Fibroblast of mammary gland (primary cell): ENCODE measurements around the gene CHD6.
A peak's percentile ranks its signal among the peaks of the same experiment; 100 is the strongest.

Experiments
- DNase-seq: peaks from one replicate; pipeline ENCODE4 v3.0.0-alpha.2; 2010; ENCODE audit warnings: low read depth
- H3K4me3 ChIP-seq: 2 replicates; pipeline ENCODE4 v1.5.1; 2011; ENCODE audit warnings: low read depth, mild to moderate bottlenecking, low read length, moderate library complexity; ENCODE audit not compliant: control insufficient read depth
- TF ChIP-seq, protein P1 (sequence below): conservative IDR thresholded peaks from 2 replicates; pipeline ENCODE4 v1.5.1; 2011; ENCODE audit warnings: low read depth, low read length, inconsistent platforms; ENCODE audit not compliant: control insufficient read depth, insufficient read depth

The CHD6 gene

DNA sequence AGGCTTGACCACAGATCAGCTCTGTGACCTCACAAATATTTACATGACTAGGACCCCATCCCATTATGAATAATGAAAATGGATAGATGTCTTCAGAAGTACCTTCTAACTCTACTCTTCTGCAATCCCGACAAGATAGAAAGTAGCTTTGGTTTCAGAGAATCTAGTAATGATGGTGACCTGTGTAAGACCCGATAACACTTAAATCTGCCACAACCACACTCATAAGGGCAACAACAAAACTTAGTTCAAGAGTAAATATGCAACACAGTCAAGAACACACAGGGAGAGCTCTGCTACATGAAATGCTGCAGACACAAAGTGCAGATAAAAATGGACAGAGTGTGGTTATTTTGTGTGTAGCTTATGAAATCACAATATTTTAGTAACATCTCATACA lies 9.6 kb downstream of the CHD6 start:
- DNase-seq, result no peak
- TF ChIP-seq, protein P1, sequence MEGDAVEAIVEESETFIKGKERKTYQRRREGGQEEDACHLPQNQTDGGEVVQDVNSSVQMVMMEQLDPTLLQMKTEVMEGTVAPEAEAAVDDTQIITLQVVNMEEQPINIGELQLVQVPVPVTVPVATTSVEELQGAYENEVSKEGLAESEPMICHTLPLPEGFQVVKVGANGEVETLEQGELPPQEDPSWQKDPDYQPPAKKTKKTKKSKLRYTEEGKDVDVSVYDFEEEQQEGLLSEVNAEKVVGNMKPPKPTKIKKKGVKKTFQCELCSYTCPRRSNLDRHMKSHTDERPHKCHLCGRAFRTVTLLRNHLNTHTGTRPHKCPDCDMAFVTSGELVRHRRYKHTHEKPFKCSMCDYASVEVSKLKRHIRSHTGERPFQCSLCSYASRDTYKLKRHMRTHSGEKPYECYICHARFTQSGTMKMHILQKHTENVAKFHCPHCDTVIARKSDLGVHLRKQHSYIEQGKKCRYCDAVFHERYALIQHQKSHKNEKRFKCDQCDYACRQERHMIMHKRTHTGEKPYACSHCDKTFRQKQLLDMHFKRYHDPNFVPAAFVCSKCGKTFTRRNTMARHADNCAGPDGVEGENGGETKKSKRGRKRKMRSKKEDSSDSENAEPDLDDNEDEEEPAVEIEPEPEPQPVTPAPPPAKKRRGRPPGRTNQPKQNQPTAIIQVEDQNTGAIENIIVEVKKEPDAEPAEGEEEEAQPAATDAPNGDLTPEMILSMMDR, result no peak

DNA sequence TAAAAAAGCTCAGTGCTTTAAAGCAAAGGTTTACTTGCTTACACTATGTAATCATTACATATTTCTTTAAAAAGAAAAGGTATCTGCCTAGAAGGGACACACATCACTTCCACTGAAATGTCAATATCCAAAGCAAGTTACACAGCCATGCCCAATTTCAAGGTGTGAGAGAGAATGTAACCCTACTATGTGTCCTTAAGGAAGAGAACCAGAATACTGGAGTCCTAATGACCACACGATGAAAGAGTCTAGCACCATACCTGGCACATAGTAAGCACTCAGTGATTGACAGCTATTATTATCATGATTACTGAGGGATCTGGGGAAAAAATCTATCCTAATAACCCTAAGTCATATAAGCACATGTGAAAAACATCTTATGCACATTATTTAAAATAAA lies 10.4 kb downstream of the CHD6 start:
- TF ChIP-seq, protein P1, result no peak
- no peak for DNase-seq
- no peak overlapping the region for H3K4me3 ChIP-seq

More for the DNA sequence above, 9.6 kb downstream of the CHD6 start:
- no peak overlapping the region for H3K4me3 ChIP-seq

DNA sequence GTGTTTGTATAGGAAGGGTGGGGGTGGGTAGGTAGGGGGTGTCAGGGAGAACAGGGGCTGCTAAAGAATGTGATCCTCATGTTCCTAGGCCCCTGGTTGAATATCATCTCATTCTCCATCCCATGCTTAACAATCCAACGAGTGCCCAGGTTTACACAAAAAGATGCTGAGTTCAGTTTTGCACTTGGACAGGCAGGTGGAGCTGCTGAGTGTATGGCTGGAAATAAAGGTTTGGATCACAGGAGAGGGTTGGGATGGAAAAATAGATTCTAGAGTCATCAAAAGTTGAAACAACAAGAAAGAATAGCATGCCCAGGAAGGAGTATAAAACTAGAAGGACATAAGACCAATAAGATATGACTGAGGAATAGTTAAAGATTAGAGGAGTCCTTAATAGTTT lies 14.2 kb downstream of the CHD6 start:
- DNase-seq, result no peak
- no peak overlapping the region for H3K4me3 ChIP-seq
- TF ChIP-seq, protein P1, result peak; percentile 16

DNA sequence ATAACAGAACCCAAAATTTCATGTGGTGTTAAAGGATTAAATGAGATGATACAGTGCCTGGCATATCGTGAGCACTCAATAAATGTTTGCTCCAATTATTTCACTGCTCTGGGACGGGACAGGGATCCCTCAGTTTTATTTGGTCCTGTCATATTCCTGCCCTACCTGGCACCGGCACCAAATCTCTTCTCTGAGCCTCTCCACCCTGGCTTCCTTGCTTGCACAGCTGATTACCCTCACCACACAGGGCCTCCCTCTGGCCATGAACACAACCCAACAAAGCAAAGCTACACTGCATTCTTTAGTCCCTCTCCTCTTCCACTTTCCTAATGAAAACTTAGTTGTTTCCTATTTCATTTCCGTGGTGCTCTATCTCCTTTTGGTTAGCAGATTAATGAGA lies 16.4 kb downstream of the CHD6 start:
- no peak for DNase-seq
- TF ChIP-seq, protein P1, result no peak
- H3K4me3 ChIP-seq, result no peak overlapping the region

DNA sequence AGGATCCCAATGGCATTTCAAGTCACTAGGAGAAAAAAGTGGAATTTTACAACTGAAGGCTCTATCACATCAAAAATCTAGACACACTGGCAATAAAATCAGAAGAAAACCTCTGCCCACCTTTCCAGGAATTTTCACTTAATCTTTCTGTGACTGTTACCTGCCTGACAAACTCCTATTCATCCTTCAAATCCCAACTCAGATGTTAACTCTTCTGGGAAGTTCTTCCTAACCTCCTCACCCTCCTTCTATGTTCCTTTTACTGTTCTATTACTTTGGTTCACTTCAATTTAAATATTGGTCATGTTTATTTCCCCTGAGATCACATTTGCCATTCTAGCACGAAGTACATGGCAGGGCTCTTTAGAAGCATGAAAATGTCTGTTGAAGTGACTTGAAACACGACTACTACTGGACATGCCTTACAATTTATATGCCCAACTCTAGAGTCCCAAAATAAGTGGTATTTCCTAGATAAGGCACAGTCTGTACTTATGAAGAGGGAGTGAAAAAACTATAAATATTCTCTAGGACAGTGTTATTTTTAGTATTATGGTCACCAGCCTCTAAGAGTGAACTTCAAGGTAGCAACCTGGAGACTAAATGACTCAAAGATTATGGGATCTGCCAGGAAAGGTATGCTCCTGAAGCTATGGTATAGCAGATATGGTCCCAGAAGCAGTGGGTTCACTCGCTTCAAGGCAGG lies 17.1 kb downstream of the CHD6 start:
- DNase-seq, result no peak
- no peak overlapping the region for H3K4me3 ChIP-seq
- TF ChIP-seq, protein P1, result no peak

DNA sequence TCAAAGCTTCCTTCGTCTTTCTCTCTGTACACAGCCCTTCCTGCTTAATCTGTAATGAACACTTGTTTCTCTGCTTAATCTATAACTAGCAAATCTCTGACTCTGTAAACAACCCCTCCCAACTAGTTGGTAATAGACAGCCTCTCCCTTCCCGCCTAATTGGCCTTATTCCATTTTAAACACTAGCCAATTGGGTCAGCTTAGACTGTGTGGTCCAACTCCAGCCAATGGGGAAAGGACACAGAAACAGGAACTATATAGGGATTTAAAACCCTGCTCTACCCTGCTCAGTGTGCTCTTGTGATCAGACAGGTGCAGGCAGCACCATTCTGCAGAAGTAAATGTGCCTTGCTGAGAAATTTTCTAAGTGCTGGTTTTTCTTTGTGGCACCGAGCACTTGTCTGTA lies 18.5 kb downstream of the CHD6 start:
- TF ChIP-seq, protein P1, result no peak
- no peak overlapping the region for H3K4me3 ChIP-seq
- no peak for DNase-seq
